A549 treated with CORT108297 at 1 μM for 4 hours (cell line): ENCODE data around the gene TM4SF20. TPM values are rescaled to one million over a fixed set of nuclear protein-coding genes. Genes with fewer than 3 reads are reported as not detected.

Experiments used
- total RNA-seq: library from RNA; stranded (reverse); fragments of 200-300 nt; extraction: Qiagen RNA extraction; gene quantifications from 5 replicates; pipeline ENCODE4 v1.2.3, GENCODE V29; 2022

TM4SF20 gene
- 6.6 to 9.7 TPM (median 9.5 TPM) in 5 replicates for total RNA-seq

DNA sequence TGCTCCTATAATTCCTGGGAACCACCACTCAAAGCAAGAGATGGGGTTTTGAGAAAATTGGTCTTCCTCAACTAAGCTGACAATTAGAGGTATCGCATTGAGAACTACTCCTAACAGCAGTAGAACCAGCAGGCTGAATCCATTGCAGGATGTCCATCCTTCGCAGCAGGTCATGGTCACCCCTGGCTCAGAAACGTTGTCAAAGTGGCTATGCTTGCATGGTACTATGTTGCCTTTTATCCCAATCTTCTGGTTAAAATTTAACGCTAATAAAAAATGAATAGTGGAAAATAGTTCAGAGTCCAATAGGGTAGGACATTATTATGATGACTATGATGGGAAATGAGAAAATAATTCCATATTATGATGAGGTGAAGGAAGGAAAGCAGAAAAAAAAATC is at the start of gene TM4SF20:
Gene TM4SF20 (minus strand): TSS at position 212 of the 400 bp plus-strand sequence. CDS start 38 bp downstream, at position 174.

DNA sequence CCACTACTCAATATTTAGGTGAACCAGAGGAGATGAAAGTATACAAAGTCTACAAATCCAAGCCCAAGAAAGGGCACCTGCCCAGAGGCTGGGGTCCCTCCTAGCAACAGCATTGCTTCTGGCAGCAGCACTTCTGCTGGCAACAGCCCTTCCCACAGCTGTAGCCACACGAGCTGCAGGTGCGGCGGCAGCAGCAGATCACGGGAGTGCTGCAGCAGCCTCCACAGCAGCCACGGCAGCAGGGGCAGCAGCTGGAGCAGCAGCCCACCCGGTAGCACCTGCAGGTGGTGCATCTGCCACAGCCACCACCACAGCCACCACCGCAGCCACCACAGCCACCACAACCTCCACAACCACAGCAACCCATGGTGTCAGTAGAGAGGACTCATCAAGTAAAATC is 8.5 kb upstream of the TM4SF20 start, which contains the start of gene SCYGR1:
Gene SCYGR1 (minus strand): TSS at position 367 of the 400 bp plus-strand sequence. CDS start 0 bp downstream, at position 367.

GRCh38 chr2:227324995-227325838 is 53.9 kb downstream of the TM4SF20 start, which contains the start of gene MFF:
TSS of gene MFF (plus strand) at chr2:227325251. CDS start at chr2:227330666, 5,415 bp downstream.

Other genes starting within 250 kb of the TM4SF20 start
- 1.2 to 2.7 TPM (median 1.7 TPM) in 5 replicates for gene COL4A4, start 215.1 kb downstream of the TM4SF20 start, total RNA-seq
- gene COL4A3, start 214.7 kb downstream of the TM4SF20 start, total RNA-seq, result 0.43 to 1.2 TPM (median 0.69 TPM) in 5 replicates
- gene MFF, start 54.1 kb downstream of the TM4SF20 start, total RNA-seq, result 105 to 117 TPM (median 108 TPM) in 5 replicates
- gene SCYGR1, start 8.6 kb upstream of the TM4SF20 start, total RNA-seq, result not detected in 5 replicates
- 106 to 132 TPM (median 120 TPM) in 5 replicates for gene AGFG1, start 92.8 kb upstream of the TM4SF20 start, total RNA-seq
- not detected in 5 replicates for gene SCYGR2, start 219.6 kb upstream of the TM4SF20 start, total RNA-seq
- not detected in 5 replicates for gene SCYGR3, start 235.5 kb upstream of the TM4SF20 start, total RNA-seq
- not detected in 5 replicates for gene SCYGR4, start 238.2 kb upstream of the TM4SF20 start, total RNA-seq